ENCODE results near the gene LBR. TPM values are rescaled to one million over a fixed set of nuclear protein-coding genes. Genes with fewer than 3 reads are reported as not detected.

Gene LBR
- total RNA-seq, 2 experiments from 2014 or later = 168 to 171 TPM

- peak; percentile 29 for DNase-seq
- ATAC-seq (ENCODE audit: low read depth) = peak; percentile 69
- no peaks in the 10 kb centered on the region for H3K27me3 Mint-ChIP-seq
- H3K27ac Mint-ChIP-seq = peak overlapping the region; percentile 15
- POLR2A ChIA-PET = interaction anchor here (1.2 to 12.2 kb wide), 4 partner anchors 15 to 601 kb away, joined by 4 to 226 read pairs (median 10); partner anchors contain the start of genes H3-3A and LBR
- H3K9me3 Mint-ChIP-seq = peaks cover 1% of the 10 kb centered on the region
- H3K4me3 Mint-ChIP-seq = no peak overlapping the region
- peaks cover 20% of the 10 kb centered on the region for H3K4me1 Mint-ChIP-seq
- H3K36me3 Mint-ChIP-seq = peaks cover 2% of the 10 kb centered on the region
Measured at GRCh38 chr1:225460737-225461532, 33.1 kb upstream of the LBR start.

GRCh38 chr1:225460021-225460736 lies 32.3 kb upstream of the LBR start:
- peaks cover 18% of the 10 kb centered on the region for H3K4me1 Mint-ChIP-seq
- peak overlapping the region; percentile 3 for H3K4me3 Mint-ChIP-seq
- ATAC-seq (ENCODE audit: low read depth) = peak; percentile 6
- POLR2A ChIA-PET = interaction anchor here (0.8 to 12.2 kb wide), 5 partner anchors 8 to 602 kb away, joined by 3 to 226 read pairs (median 8); partner anchors contain the start of genes H3-3A and LBR
- H3K9me3 Mint-ChIP-seq = peaks cover 1% of the 10 kb centered on the region
- no peaks in the 10 kb centered on the region for H3K27me3 Mint-ChIP-seq
- H3K27ac Mint-ChIP-seq = peak overlapping the region; percentile 15
- H3K36me3 Mint-ChIP-seq = peaks cover 2% of the 10 kb centered on the region
- DNase-seq = no peak

- no peak for DNase-seq
- Mint-ChIP-seq H3K27me3 (no peaks in the 10 kb centered on the region), H3K9me3 (peaks cover 1% of the 10 kb centered on the region), H3K36me3 (peaks cover 2% of the 10 kb centered on the region), H3K27ac (no peak overlapping the region), H3K4me3 (no peak overlapping the region), H3K4me1 (peaks cover 33% of the 10 kb centered on the region)
- POLR2A ChIA-PET = interaction anchor here (2.2 kb wide), 1 partner anchor 9 kb away, joined by 9 read pairs; no protein-coding TSS in a partner anchor
- no peak for ATAC-seq (ENCODE audit: low read depth)
Measured at GRCh38 chr1:225458222-225458631, 30.4 kb upstream of the LBR start.

GRCh38 chr1:225454733-225455132 lies 26.9 kb upstream of the LBR start:
- ATAC-seq (ENCODE audit: low read depth) = peak; percentile 78
- Mint-ChIP-seq H3K4me1 (peaks cover 28% of the 10 kb centered on the region), H3K27ac (peak overlapping the region; percentile 4), H3K4me3 (no peak overlapping the region), H3K36me3 (peaks cover 4% of the 10 kb centered on the region), H3K27me3 (no peaks in the 10 kb centered on the region), H3K9me3 (peaks cover 1% of the 10 kb centered on the region)
- POLR2A ChIA-PET = interaction anchor here (0.6 to 2.2 kb wide), 3 partner anchors 10 to 23 kb away, joined by 3 to 14 read pairs (median 10); no protein-coding TSS in a partner anchor
- no peak for DNase-seq

GRCh38 chr1:225453797-225454648 lies 26.2 kb upstream of the LBR start:
- ATAC-seq (ENCODE audit: low read depth) (no peak), DNase-seq (no peak)
- Mint-ChIP-seq H3K4me1 (peaks cover 27% of the 10 kb centered on the region), H3K4me3 (no peak overlapping the region), H3K27me3 (no peaks in the 10 kb centered on the region), H3K36me3 (peaks cover 4% of the 10 kb centered on the region), H3K9me3 (peaks cover 1% of the 10 kb centered on the region), H3K27ac (no peak overlapping the region)
- POLR2A ChIA-PET = interaction anchor here (1.5 to 2.2 kb wide), 2 partner anchors 9 to 14 kb away, joined by 10 to 14 read pairs; no protein-coding TSS in a partner anchor

GRCh38 chr1:225451840-225452515 lies 24.1 kb upstream of the LBR start:
- H3K4me1 Mint-ChIP-seq = peaks cover 31% of the 10 kb centered on the region
- no peak for DNase-seq
- POLR2A ChIA-PET = interaction anchor here (0.9 to 12.4 kb wide), 2 partner anchors 13 to 23 kb away, joined by 3 to 226 read pairs; no protein-coding TSS in a partner anchor
- peaks cover 4% of the 10 kb centered on the region for H3K36me3 Mint-ChIP-seq
- H3K4me3 Mint-ChIP-seq = no peak overlapping the region
- no peak for ATAC-seq (ENCODE audit: low read depth)
- peaks cover 1% of the 10 kb centered on the region for H3K9me3 Mint-ChIP-seq
- H3K27me3 Mint-ChIP-seq = no peaks in the 10 kb centered on the region
- no peak overlapping the region for H3K27ac Mint-ChIP-seq

- Mint-ChIP-seq H3K27ac (peak overlapping the region; percentile 75), H3K4me1 (peaks cover 33% of the 10 kb centered on the region), H3K36me3 (peaks cover 3% of the 10 kb centered on the region), H3K27me3 (no peaks in the 10 kb centered on the region), H3K4me3 (no peak overlapping the region), H3K9me3 (no peaks in the 10 kb centered on the region)
- ATAC-seq (ENCODE audit: low read depth) (no peak), DNase-seq (no peak)
- POLR2A ChIA-PET = interaction anchor here (0.9 to 12.4 kb wide), 2 partner anchors 14 to 23 kb away, joined by 3 to 226 read pairs; no protein-coding TSS in a partner anchor
Measured at GRCh38 chr1:225451340-225451739, 23.5 kb upstream of the LBR start.

- ATAC-seq (ENCODE audit: low read depth) (no peak), DNase-seq (no peak)
- H3K9me3 Mint-ChIP-seq = no peaks in the 10 kb centered on the region
- H3K4me3 Mint-ChIP-seq = peak overlapping the region; percentile 8
- H3K36me3 Mint-ChIP-seq = peaks cover 3% of the 10 kb centered on the region
- POLR2A ChIA-PET = interaction anchor here (0.6 to 12.4 kb wide), 3 partner anchors 15 to 23 kb away, joined by 3 to 226 read pairs (median 3); partner anchors contain the start of gene LBR
- peak overlapping the region; percentile 75 for H3K27ac Mint-ChIP-seq
- peaks cover 40% of the 10 kb centered on the region for H3K4me1 Mint-ChIP-seq
- H3K27me3 Mint-ChIP-seq = no peaks in the 10 kb centered on the region
Measured at GRCh38 chr1:225450491-225451191, 22.8 kb upstream of the LBR start.

GRCh38 chr1:225449774-225450173 lies 21.9 kb upstream of the LBR start:
- DNase-seq (no peak), ATAC-seq (ENCODE audit: low read depth) (no peak)
- Mint-ChIP-seq H3K9me3 (no peaks in the 10 kb centered on the region), H3K4me1 (peaks cover 46% of the 10 kb centered on the region), H3K4me3 (no peak overlapping the region), H3K27ac (no peak overlapping the region), H3K36me3 (peaks cover 3% of the 10 kb centered on the region), H3K27me3 (no peaks in the 10 kb centered on the region)
- POLR2A ChIA-PET = interaction anchor here (0.6 to 12.4 kb wide), 2 partner anchors 16 to 22 kb away, joined by 3 to 226 read pairs; partner anchors contain the start of gene LBR

GRCh38 chr1:225449261-225449660 lies 21.4 kb upstream of the LBR start:
- peaks cover 3% of the 10 kb centered on the region for H3K36me3 Mint-ChIP-seq
- no peaks in the 10 kb centered on the region for H3K9me3 Mint-ChIP-seq
- no peaks in the 10 kb centered on the region for H3K27me3 Mint-ChIP-seq
- H3K27ac Mint-ChIP-seq = no peak overlapping the region
- no peak for ATAC-seq (ENCODE audit: low read depth)
- POLR2A ChIA-PET = interaction anchor here (1.0 to 12.4 kb wide), 2 partner anchors 16 to 21 kb away, joined by 3 to 226 read pairs; no protein-coding TSS in a partner anchor
- no peak overlapping the region for H3K4me3 Mint-ChIP-seq
- no peak for DNase-seq
- peaks cover 47% of the 10 kb centered on the region for H3K4me1 Mint-ChIP-seq

GRCh38 chr1:225448146-225448805 lies 20.4 kb upstream of the LBR start:
- POLR2A ChIA-PET = interaction anchor here (1.0 to 12.4 kb wide), 2 partner anchors 17 to 20 kb away, joined by 3 to 226 read pairs; no protein-coding TSS in a partner anchor
- peak overlapping the region; percentile 13 for H3K27ac Mint-ChIP-seq

More at GRCh38 chr1:225448146-225448805, 20.4 kb upstream of the LBR start:
- no peak overlapping the region for H3K4me3 Mint-ChIP-seq
- peaks cover 3% of the 10 kb centered on the region for H3K36me3 Mint-ChIP-seq
- ATAC-seq (ENCODE audit: low read depth) (no peak), DNase-seq (no peak)
- H3K4me1 Mint-ChIP-seq = peaks cover 43% of the 10 kb centered on the region
- H3K27me3 Mint-ChIP-seq = no peaks in the 10 kb centered on the region
- no peaks in the 10 kb centered on the region for H3K9me3 Mint-ChIP-seq
